ENCODE measurements around the gene TYRO3. TPM values are rescaled to one million over a fixed set of nuclear protein-coding genes. Genes with fewer than 3 reads are reported as not detected.

The TYRO3 gene
- total RNA-seq, 6 donors from 2014 or later, result 2.1 to 17.1 (median 9.0) TPM

- no peak for TF ChIP-seq EP300 (IDR thresholded peaks at IDR 0.05)
- TF ChIP-seq POLR2A (IDR thresholded peaks at IDR 0.05), result no peak
- no peak for TF ChIP-seq CTCF (IDR thresholded peaks at IDR 0.05)
- TF ChIP-seq POLR2AphosphoS5 (IDR thresholded peaks at IDR 0.05), result no peak
- Histone ChIP-seq H3K36me3 (no peaks in the 10 kb centered on the region), H3K27me3 (no peaks in the 10 kb centered on the region), H3K9me3 (no peaks in the 10 kb centered on the region), H3K27ac (no peak overlapping the region), H3K4me1 (peaks cover 0 to 4% (median 3%) of the 10 kb centered on the region in 4 donors), H3K4me3 (no peak overlapping the region)
- DNase-seq, result no peak
- WGBS, 2 donors, result 86% methylated on average over 9 of the region's 9 CpGs
- ATAC-seq (ENCODE audit: low FRiP score in 2 of 2), result no peak
Measured at GRCh38 chr15:41550066-41550775, 8.8 kb upstream of the TYRO3 start.

GRCh38 chr15:41553731-41554130 is 5.3 kb upstream of the TYRO3 start:
- no peak for TF ChIP-seq POLR2AphosphoS5 (IDR thresholded peaks at IDR 0.05)
- no peak for TF ChIP-seq EP300 (IDR thresholded peaks at IDR 0.05)
- no peak for TF ChIP-seq CTCF (IDR thresholded peaks at IDR 0.05)
- TF ChIP-seq POLR2A (IDR thresholded peaks at IDR 0.05), result no peak
- H3K27ac ChIP-seq, result peak overlapping the region in 1 of 4 donors; percentile 26
- 72 to 95% methylated on average over 1 of the region's 1 CpG for WGBS, 2 donors

GRCh38 chr15:41554343-41554742 is 4.7 kb upstream of the TYRO3 start:
- Histone ChIP-seq H3K9me3 (no peaks in the 10 kb centered on the region), H3K4me3 (no peak overlapping the region), H3K36me3 (no peaks in the 10 kb centered on the region), H3K4me1 (peaks cover 10 to 27% (median 18%) of the 10 kb centered on the region in 4 donors), H3K27me3 (no peaks in the 10 kb centered on the region), H3K27ac (peak overlapping the region in 3 of 4 donors; percentile 26 to 68 (median 64))
- TF ChIP-seq POLR2AphosphoS5 (IDR thresholded peaks at IDR 0.05) (no peak), POLR2A (IDR thresholded peaks at IDR 0.05) (no peak), CTCF (IDR thresholded peaks at IDR 0.05) (no peak), EP300 (IDR thresholded peaks at IDR 0.05) (no peak)
- DNase-seq, result no peak
- ATAC-seq (ENCODE audit: low FRiP score in 2 of 2), result no peak
- 87 to 88% methylated on average over 5 of the region's 5 CpGs for WGBS, 2 donors

More at GRCh38 chr15:41553731-41554130, 5.3 kb upstream of the TYRO3 start:
- no peaks in the 10 kb centered on the region for H3K9me3 ChIP-seq
- H3K27me3 ChIP-seq, result no peaks in the 10 kb centered on the region
- DNase-seq, result no peak
- no peak for ATAC-seq (ENCODE audit: low FRiP score in 2 of 2)
- no peaks in the 10 kb centered on the region for H3K36me3 ChIP-seq
- H3K4me1 ChIP-seq, result peaks cover 9 to 22% (median 17%) of the 10 kb centered on the region in 4 donors
- no peak overlapping the region for H3K4me3 ChIP-seq

GRCh38 chr15:41554915-41555314 is 4.1 kb upstream of the TYRO3 start:
- Histone ChIP-seq H3K27ac (peak overlapping the region in 3 of 4 donors; percentile 26 to 68 (median 31)), H3K9me3 (no peaks in the 10 kb centered on the region), H3K4me1 (peaks cover 16 to 33% (median 23%) of the 10 kb centered on the region in 4 donors), H3K27me3 (peaks cover 0 to 1% (median 0%) of the 10 kb centered on the region in 4 donors), H3K36me3 (no peaks in the 10 kb centered on the region), H3K4me3 (no peak overlapping the region)
- TF ChIP-seq CTCF (IDR thresholded peaks at IDR 0.05) (no peak), POLR2AphosphoS5 (IDR thresholded peaks at IDR 0.05) (no peak), POLR2A (IDR thresholded peaks at IDR 0.05) (no peak), EP300 (IDR thresholded peaks at IDR 0.05) (no peak)
- DNase-seq (no peak), ATAC-seq (ENCODE audit: low FRiP score in 2 of 2) (no peak)
- 62 to 65% methylated on average over 3 of the region's 3 CpGs for WGBS, 2 donors
